Measurements from ENCODE around the gene CRB2. TPM values are rescaled to one million over a fixed set of nuclear protein-coding genes. Genes with fewer than 3 reads are reported as not detected.

CRB2 gene
- total RNA-seq, 1 donor from 2014 or later = not detected

- ATAC-seq (no peak), DNase-seq (no peak)
- TF ChIP-seq, protein P1, sequence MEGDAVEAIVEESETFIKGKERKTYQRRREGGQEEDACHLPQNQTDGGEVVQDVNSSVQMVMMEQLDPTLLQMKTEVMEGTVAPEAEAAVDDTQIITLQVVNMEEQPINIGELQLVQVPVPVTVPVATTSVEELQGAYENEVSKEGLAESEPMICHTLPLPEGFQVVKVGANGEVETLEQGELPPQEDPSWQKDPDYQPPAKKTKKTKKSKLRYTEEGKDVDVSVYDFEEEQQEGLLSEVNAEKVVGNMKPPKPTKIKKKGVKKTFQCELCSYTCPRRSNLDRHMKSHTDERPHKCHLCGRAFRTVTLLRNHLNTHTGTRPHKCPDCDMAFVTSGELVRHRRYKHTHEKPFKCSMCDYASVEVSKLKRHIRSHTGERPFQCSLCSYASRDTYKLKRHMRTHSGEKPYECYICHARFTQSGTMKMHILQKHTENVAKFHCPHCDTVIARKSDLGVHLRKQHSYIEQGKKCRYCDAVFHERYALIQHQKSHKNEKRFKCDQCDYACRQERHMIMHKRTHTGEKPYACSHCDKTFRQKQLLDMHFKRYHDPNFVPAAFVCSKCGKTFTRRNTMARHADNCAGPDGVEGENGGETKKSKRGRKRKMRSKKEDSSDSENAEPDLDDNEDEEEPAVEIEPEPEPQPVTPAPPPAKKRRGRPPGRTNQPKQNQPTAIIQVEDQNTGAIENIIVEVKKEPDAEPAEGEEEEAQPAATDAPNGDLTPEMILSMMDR (IDR thresholded peaks at IDR 0.05) = no peak
- H3K4me3 ChIP-seq = no peak overlapping the region
- no peaks in the 10 kb centered on the region for H3K9me3 ChIP-seq
- intact Hi-C loops (cut with DNase I) = no loop called here
- H3K27me3 ChIP-seq (ENCODE audit: low read depth) = peaks cover 59% of the 10 kb centered on the region
- no peak overlapping the region for H3K27ac ChIP-seq
- no peaks in the 10 kb centered on the region for H3K4me1 ChIP-seq
- H3K36me3 ChIP-seq = no peaks in the 10 kb centered on the region
Observed at GRCh38 chr9:123369296-123369695, 13.3 kb downstream of the CRB2 start.

GRCh38 chr9:123370108-123370507 is 14.1 kb downstream of the CRB2 start:
- Histone ChIP-seq H3K4me3 (no peak overlapping the region), H3K27ac (no peak overlapping the region), H3K9me3 (no peaks in the 10 kb centered on the region), H3K36me3 (no peaks in the 10 kb centered on the region), H3K4me1 (no peaks in the 10 kb centered on the region), H3K27me3 (ENCODE audit: low read depth) (peaks cover 67% of the 10 kb centered on the region)
- TF ChIP-seq, protein P1 (IDR thresholded peaks at IDR 0.05) = no peak
- ATAC-seq (no peak), DNase-seq (no peak)
- intact Hi-C loops (cut with DNase I) = no loop called here

DNA sequence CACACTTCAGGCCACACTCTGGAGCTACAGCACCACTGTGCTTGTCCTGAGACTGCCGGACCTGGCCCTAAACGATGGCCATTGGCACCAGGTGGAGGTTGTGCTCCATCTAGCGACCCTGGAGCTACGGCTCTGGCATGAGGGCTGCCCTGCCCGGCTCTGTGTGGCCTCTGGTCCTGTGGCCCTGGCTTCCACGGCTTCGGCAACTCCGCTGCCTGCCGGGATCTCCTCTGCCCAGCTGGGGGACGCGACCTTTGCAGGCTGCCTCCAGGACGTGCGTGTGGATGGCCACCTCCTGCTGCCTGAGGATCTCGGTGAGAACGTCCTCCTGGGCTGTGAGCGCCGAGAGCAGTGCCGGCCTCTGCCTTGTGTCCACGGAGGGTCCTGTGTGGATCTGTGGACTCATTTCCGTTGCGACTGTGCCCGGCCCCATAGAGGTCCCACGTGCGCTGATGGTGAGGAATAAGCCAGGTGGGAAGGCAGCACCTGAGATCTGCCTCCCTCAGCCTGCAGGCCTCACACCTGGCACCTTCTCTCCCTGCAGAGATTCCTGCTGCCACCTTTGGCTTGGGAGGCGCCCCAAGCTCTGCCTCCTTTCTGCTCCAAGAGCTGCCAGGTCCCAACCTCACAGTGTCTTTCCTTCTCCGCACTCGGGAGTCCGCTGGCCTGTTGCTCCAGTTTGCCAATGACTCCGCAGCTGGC is 14.7 kb downstream of the CRB2 start:
- ATAC-seq (no peak), DNase-seq (no peak)
- TF ChIP-seq, protein P1 (IDR thresholded peaks at IDR 0.05) = no peak
- no peak overlapping the region for H3K27ac ChIP-seq
- H3K4me1 ChIP-seq = peaks cover 5% of the 10 kb centered on the region
- peaks cover 73% of the 10 kb centered on the region for H3K27me3 ChIP-seq (ENCODE audit: low read depth)
- H3K9me3 ChIP-seq = no peaks in the 10 kb centered on the region
- H3K4me3 ChIP-seq = no peak overlapping the region
- no peaks in the 10 kb centered on the region for H3K36me3 ChIP-seq
- intact Hi-C loops (cut with DNase I) = no loop called here

DNA sequence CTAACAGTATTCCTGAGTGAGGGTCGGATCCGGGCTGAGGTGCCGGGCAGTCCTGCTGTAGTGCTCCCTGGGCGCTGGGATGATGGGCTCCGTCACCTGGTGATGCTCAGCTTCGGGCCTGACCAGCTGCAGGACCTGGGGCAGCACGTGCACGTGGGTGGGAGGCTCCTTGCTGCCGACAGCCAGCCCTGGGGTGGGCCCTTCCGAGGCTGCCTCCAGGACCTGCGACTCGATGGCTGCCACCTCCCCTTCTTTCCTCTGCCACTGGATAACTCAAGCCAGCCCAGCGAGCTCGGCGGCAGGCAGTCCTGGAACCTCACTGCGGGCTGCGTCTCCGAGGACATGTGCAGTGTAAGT is 15.2 kb downstream of the CRB2 start:
- peaks cover 77% of the 10 kb centered on the region for H3K27me3 ChIP-seq (ENCODE audit: low read depth)
- intact Hi-C loops (cut with DNase I) = no loop called here

DNA sequence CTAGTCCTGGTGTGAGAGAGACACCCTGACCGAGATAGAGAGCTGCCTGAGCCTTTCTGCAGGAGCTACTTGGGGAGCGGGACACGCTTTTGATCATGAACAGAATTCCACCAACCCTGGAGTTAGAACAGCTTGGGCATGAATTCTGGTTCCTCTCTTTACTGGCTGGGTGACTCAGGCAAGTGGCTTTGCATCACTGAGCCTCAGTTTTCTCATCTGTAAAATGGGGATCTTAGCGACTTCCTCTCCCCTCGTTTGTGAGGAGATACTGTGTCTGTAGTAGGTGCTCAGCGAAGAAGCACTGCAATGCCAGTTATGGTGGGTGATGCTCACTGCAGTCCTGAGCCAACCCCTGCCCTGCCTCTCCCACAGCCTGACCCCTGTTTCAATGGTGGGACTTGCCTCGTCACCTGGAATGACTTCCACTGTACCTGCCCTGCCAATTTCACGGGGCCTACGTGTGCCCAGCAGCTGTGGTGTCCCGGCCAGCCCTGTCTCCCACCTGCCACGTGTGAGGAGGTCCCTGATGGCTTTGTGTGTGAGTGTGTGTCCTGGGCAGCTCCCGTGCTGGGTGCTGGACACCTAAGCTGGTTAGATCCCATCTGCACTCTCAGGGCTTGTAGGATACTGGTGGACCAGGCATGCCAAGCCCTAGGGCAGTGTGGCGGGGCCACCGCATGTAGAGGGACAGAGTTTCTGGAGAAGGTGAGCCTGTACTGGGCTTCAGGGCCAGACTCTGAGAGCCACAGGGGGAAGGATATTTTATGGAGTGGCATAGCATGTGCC is 16.0 kb downstream of the CRB2 start:
- no peak overlapping the region for H3K27ac ChIP-seq
- TF ChIP-seq, protein P1 (IDR thresholded peaks at IDR 0.05) = no peak
- H3K4me1 ChIP-seq = peaks cover 10% of the 10 kb centered on the region
- peaks cover 77% of the 10 kb centered on the region for H3K27me3 ChIP-seq (ENCODE audit: low read depth)
- intact Hi-C loops (cut with DNase I) = no loop called here
- DNase-seq (no peak), ATAC-seq (no peak)
- no peaks in the 10 kb centered on the region for H3K36me3 ChIP-seq
- H3K4me3 ChIP-seq = no peak overlapping the region
- no peaks in the 10 kb centered on the region for H3K9me3 ChIP-seq

More for the DNA sequence above, 15.2 kb downstream of the CRB2 start:
- no peak for ATAC-seq
- no peaks in the 10 kb centered on the region for H3K36me3 ChIP-seq
- H3K9me3 ChIP-seq = no peaks in the 10 kb centered on the region
- H3K27ac ChIP-seq = no peak overlapping the region
- peaks cover 10% of the 10 kb centered on the region for H3K4me1 ChIP-seq
- TF ChIP-seq, protein P1 (IDR thresholded peaks at IDR 0.05) = no peak
- no peak overlapping the region for H3K4me3 ChIP-seq
- no peak for DNase-seq

Data from lower lobe of right lung (tissue), 2 donors.